HAP-1 (cell line): Measurements from ENCODE around the gene ARHGEF12.

Experiments used
- DNase-seq, 2 experiments: peaks; one replicate each; pipeline ENCODE4 v3.0.0-alpha.2; 2016 to 2020; ENCODE audit warnings: low spot score in 2 of 2
- H3K27me3 ChIP-seq: fragments of 250-450 bp; sonication (Bioruptor Pico); 2 replicates; pipeline ENCODE4 v1.5.1; 2020; ENCODE audit warnings: low read depth, mild to moderate bottlenecking, moderate library complexity
- H3K36me3 ChIP-seq: fragments of 250-450 bp; sonication (Bioruptor Pico); replicated peaks from 2 replicates; pipeline ENCODE4 v1.5.1; 2020; ENCODE audit warnings: mild to moderate bottlenecking
- H3K4me1 ChIP-seq: fragments of 250-450 bp; sonication (Bioruptor Pico); 2 replicates; pipeline ENCODE4 v1.5.1; 2020; ENCODE audit warnings: mild to moderate bottlenecking
- H3K4me3 ChIP-seq: fragments of 250-450 bp; sonication (Bioruptor Pico); 2 replicates; pipeline ENCODE4 v1.5.1; 2020; ENCODE audit warnings: mild to moderate bottlenecking, moderate library complexity
- H3K9me3 ChIP-seq: fragments of 250-450 bp; sonication (Bioruptor Pico); 2 replicates; pipeline ENCODE4 v1.5.1; 2020; ENCODE audit warnings: mild to moderate bottlenecking, moderate library complexity
- in situ Hi-C: fragments of 300-500 bp; cut with MboI; formaldehyde crosslinking; loops from 3 replicates; pipeline ENCODE4 v1.14.3; 2020; ENCODE audit warnings: low sequenced_read_pairs, inconsistent platforms, mixed read lengths

Gene ARHGEF12

GRCh38 chr11:120306519-120307242 lies 29.5 kb upstream of the ARHGEF12 start:
- no peaks in the 10 kb centered on the region for H3K36me3 ChIP-seq
- DNase-seq = peak; percentile 39 to 77
- H3K9me3 ChIP-seq = no peaks in the 10 kb centered on the region
- no peaks in the 10 kb centered on the region for H3K4me1 ChIP-seq
- H3K27me3 ChIP-seq = no peaks in the 10 kb centered on the region
- in situ Hi-C loops = no loop called here
- H3K4me3 ChIP-seq = no peak overlapping the region

GRCh38 chr11:120307476-120307875 lies 28.7 kb upstream of the ARHGEF12 start:
- Histone ChIP-seq H3K4me1 (no peaks in the 10 kb centered on the region), H3K27me3 (no peaks in the 10 kb centered on the region), H3K4me3 (no peak overlapping the region), H3K36me3 (no peaks in the 10 kb centered on the region), H3K9me3 (no peaks in the 10 kb centered on the region)
- in situ Hi-C loops = no loop called here
- no peak for DNase-seq

- Histone ChIP-seq H3K4me1 (no peaks in the 10 kb centered on the region), H3K36me3 (no peaks in the 10 kb centered on the region), H3K9me3 (no peaks in the 10 kb centered on the region), H3K4me3 (no peak overlapping the region), H3K27me3 (no peaks in the 10 kb centered on the region)
- no peak for DNase-seq
- in situ Hi-C loops = no loop called here
These were observed 28.1 kb upstream of the ARHGEF12 start for GRCh38 chr11:120308081-120308480.

GRCh38 chr11:120310870-120311269 lies 25.3 kb upstream of the ARHGEF12 start:
- Histone ChIP-seq H3K4me3 (no peak overlapping the region), H3K9me3 (no peaks in the 10 kb centered on the region), H3K36me3 (no peaks in the 10 kb centered on the region), H3K4me1 (no peaks in the 10 kb centered on the region), H3K27me3 (no peaks in the 10 kb centered on the region)
- in situ Hi-C loops = no loop called here
- DNase-seq = no peak

- no peaks in the 10 kb centered on the region for H3K9me3 ChIP-seq
- in situ Hi-C loops = no loop called here
- H3K27me3 ChIP-seq = no peaks in the 10 kb centered on the region
- H3K36me3 ChIP-seq = no peaks in the 10 kb centered on the region
- DNase-seq = no peak
- H3K4me3 ChIP-seq = no peak overlapping the region
- no peaks in the 10 kb centered on the region for H3K4me1 ChIP-seq
These were observed 21.4 kb upstream of the ARHGEF12 start for GRCh38 chr11:120314861-120315260.

GRCh38 chr11:120316880-120317688 lies 19.1 kb upstream of the ARHGEF12 start:
- DNase-seq = no peak
- Histone ChIP-seq H3K9me3 (no peaks in the 10 kb centered on the region), H3K4me3 (no peak overlapping the region), H3K27me3 (no peaks in the 10 kb centered on the region), H3K4me1 (no peaks in the 10 kb centered on the region), H3K36me3 (no peaks in the 10 kb centered on the region)
- in situ Hi-C loops = no loop called here

GRCh38 chr11:120317689-120318480 lies 18.3 kb upstream of the ARHGEF12 start:
- in situ Hi-C loops = no loop called here
- Histone ChIP-seq H3K9me3 (no peaks in the 10 kb centered on the region), H3K4me3 (no peak overlapping the region), H3K27me3 (no peaks in the 10 kb centered on the region), H3K36me3 (no peaks in the 10 kb centered on the region), H3K4me1 (no peaks in the 10 kb centered on the region)
- no peak for DNase-seq

- Histone ChIP-seq H3K4me3 (no peak overlapping the region), H3K9me3 (no peaks in the 10 kb centered on the region), H3K36me3 (no peaks in the 10 kb centered on the region), H3K4me1 (no peaks in the 10 kb centered on the region), H3K27me3 (no peaks in the 10 kb centered on the region)
- in situ Hi-C loops = no loop called here
- DNase-seq = no peak
These were observed 17.3 kb upstream of the ARHGEF12 start for GRCh38 chr11:120318906-120319305.

GRCh38 chr11:120324932-120325810 lies 11.0 kb upstream of the ARHGEF12 start, which contains the start of gene TLCD5:
TSS of gene TLCD5 (plus strand) at chr11:120325299. CDS start at chr11:120327442, 2,143 bp downstream.
- Histone ChIP-seq H3K4me3 (peak within 1 kb of the TSS; percentile 49), H3K4me1 (peaks cover 11% of the 10 kb centered on the region), H3K27me3 (no peaks in the 10 kb centered on the region), H3K36me3 (no peaks in the 10 kb centered on the region), H3K9me3 (no peaks in the 10 kb centered on the region)
- in situ Hi-C loops = no loop called here
- peak; percentile 84 to 89 for DNase-seq

- Histone ChIP-seq H3K27me3 (no peaks in the 10 kb centered on the region), H3K4me3 (peak overlapping the region; percentile 49), H3K9me3 (no peaks in the 10 kb centered on the region), H3K4me1 (peaks cover 11% of the 10 kb centered on the region), H3K36me3 (peaks cover 9% of the 10 kb centered on the region)
- no peak for DNase-seq
- in situ Hi-C loops = no loop called here
These were observed 10.0 kb upstream of the ARHGEF12 start for GRCh38 chr11:120326228-120326627.

- in situ Hi-C loops = no loop called here
- no peaks in the 10 kb centered on the region for H3K27me3 ChIP-seq
- H3K4me1 ChIP-seq = peaks cover 13% of the 10 kb centered on the region
- no peak for DNase-seq
- H3K36me3 ChIP-seq = peaks cover 10% of the 10 kb centered on the region
- H3K4me3 ChIP-seq = no peak overlapping the region
- H3K9me3 ChIP-seq = no peaks in the 10 kb centered on the region
These were observed 9.3 kb upstream of the ARHGEF12 start for GRCh38 chr11:120326845-120327281.

- Histone ChIP-seq H3K9me3 (no peaks in the 10 kb centered on the region), H3K4me1 (peaks cover 13% of the 10 kb centered on the region), H3K36me3 (peaks cover 10% of the 10 kb centered on the region), H3K4me3 (no peak overlapping the region), H3K27me3 (no peaks in the 10 kb centered on the region)
- DNase-seq = no peak
- in situ Hi-C loops = no loop called here
These were observed 8.9 kb upstream of the ARHGEF12 start for GRCh38 chr11:120327311-120327710.

GRCh38 chr11:120329556-120329955 lies 6.7 kb upstream of the ARHGEF12 start:
- H3K4me1 ChIP-seq = peaks cover 13% of the 10 kb centered on the region
- H3K4me3 ChIP-seq = no peak overlapping the region
- DNase-seq = no peak
- H3K27me3 ChIP-seq = no peaks in the 10 kb centered on the region
- H3K9me3 ChIP-seq = no peaks in the 10 kb centered on the region
- in situ Hi-C loops = no loop called here
- H3K36me3 ChIP-seq = peaks cover 15% of the 10 kb centered on the region
